ENCODE data around the gene IGLL1. TPM values are rescaled to one million over a fixed set of nuclear protein-coding genes. Genes with fewer than 3 reads are reported as not detected.
"Not testable (repeated sequence)": the region's sequence is repeated elsewhere in the genome, so short reads cannot be mapped to it uniquely, and the experiment has no call there.

The IGLL1 gene
- total and polyA plus RNA-seq, 7 experiments from 2014 or later = 0.72 TPM; not detected in 6

- Histone ChIP-seq H3K4me3 (ENCODE audit: low read length) (no peak overlapping the region), H3K4me1 (ENCODE audit: control insufficient read depth in 2 of 2, insufficient read depth in 2 of 2, low read length in 2 of 2) (no peaks in the 10 kb centered on the region), H3K27ac (ENCODE audit: low read depth, low read length) (no peak overlapping the region), H3K9me3 (ENCODE audit: control insufficient read depth in 2 of 3, low read length in 3 of 3) (peaks cover 0 to 9% (median 0%) of the 10 kb centered on the region in 3 experiments), H3K27me3 (ENCODE audit: control insufficient read depth in 2 of 2, insufficient read depth in 2 of 2, low read length in 2 of 2) (no peaks in the 10 kb centered on the region), H3K36me3 (ENCODE audit: control insufficient read depth in 2 of 3, insufficient read depth in 3 of 3, low read length in 3 of 3) (no peaks in the 10 kb centered on the region)
- peaks cover 0 to 8% (median 0%) of the 10 kb centered on the region in 5 donors for H3K27me3 Mint-ChIP-seq
- intact Hi-C loops (cut with micrococcal nuclease) = no loop called here
- CTCF ChIA-PET = no interaction called here
- H3K36me3 Mint-ChIP-seq = peaks cover 0 to 8% (median 0%) of the 10 kb centered on the region in 5 donors
- H3K4me3 Mint-ChIP-seq = no peak overlapping the region
- H3K9me3 Mint-ChIP-seq = peaks cover 0 to 19% (median 10%) of the 10 kb centered on the region in 11 donors
- H3K4me1 Mint-ChIP-seq = no peaks in the 10 kb centered on the region
- no peak overlapping the region for H3K27ac Mint-ChIP-seq
- DNase-seq = no peak
- ATAC-seq = no peak
- POLR2A ChIA-PET = no interaction called here
These were observed 28.7 kb downstream of the IGLL1 start for GRCh38 chr22:23551385-23551784.

GRCh38 chr22:23550049-23550650, 29.9 kb downstream of the IGLL1 start:
- Histone ChIP-seq H3K36me3 (ENCODE audit: control insufficient read depth in 2 of 3, insufficient read depth in 3 of 3, low read length in 3 of 3) (no peaks in the 10 kb centered on the region), H3K4me1 (ENCODE audit: control insufficient read depth in 2 of 2, insufficient read depth in 2 of 2, low read length in 2 of 2) (no peaks in the 10 kb centered on the region), H3K9me3 (ENCODE audit: control insufficient read depth in 2 of 3, low read length in 3 of 3) (peaks cover 0 to 9% (median 0%) of the 10 kb centered on the region in 3 experiments), H3K4me3 (ENCODE audit: low read length) (no peak overlapping the region), H3K27ac (ENCODE audit: low read depth, low read length) (no peak overlapping the region), H3K27me3 (ENCODE audit: control insufficient read depth in 2 of 2, insufficient read depth in 2 of 2, low read length in 2 of 2) (no peaks in the 10 kb centered on the region)
- H3K27me3 Mint-ChIP-seq = peaks cover 0 to 5% (median 0%) of the 10 kb centered on the region in 5 donors
- H3K4me1 Mint-ChIP-seq = no peaks in the 10 kb centered on the region
- peaks cover 0 to 22% (median 10%) of the 10 kb centered on the region in 11 donors for H3K9me3 Mint-ChIP-seq
- no peak overlapping the region for H3K4me3 Mint-ChIP-seq
- intact Hi-C loops (cut with micrococcal nuclease) = no loop called here
- H3K36me3 Mint-ChIP-seq = peaks cover 0 to 8% (median 0%) of the 10 kb centered on the region in 5 donors
- no peak overlapping the region for H3K27ac Mint-ChIP-seq
- CTCF ChIA-PET = no interaction called here
- ATAC-seq = no peak
- POLR2A ChIA-PET = no interaction called here
- no peak for DNase-seq

- Histone ChIP-seq H3K27ac (ENCODE audit: low read depth, low read length) (no peak overlapping the region), H3K36me3 (ENCODE audit: control insufficient read depth in 2 of 3, insufficient read depth in 3 of 3, low read length in 3 of 3) (no peaks in the 10 kb centered on the region), H3K4me3 (ENCODE audit: low read length) (no peak overlapping the region), H3K27me3 (ENCODE audit: control insufficient read depth in 2 of 2, insufficient read depth in 2 of 2, low read length in 2 of 2) (no peaks in the 10 kb centered on the region), H3K9me3 (ENCODE audit: control insufficient read depth in 2 of 3, low read length in 3 of 3) (peaks cover 0 to 9% (median 0%) of the 10 kb centered on the region in 3 experiments), H3K4me1 (ENCODE audit: control insufficient read depth in 2 of 2, insufficient read depth in 2 of 2, low read length in 2 of 2) (no peaks in the 10 kb centered on the region)
- peaks cover 0 to 8% (median 0%) of the 10 kb centered on the region in 5 donors for H3K36me3 Mint-ChIP-seq
- ChIA-PET POLR2A (no interaction called here), CTCF (no interaction called here)
- H3K27me3 Mint-ChIP-seq = no peaks in the 10 kb centered on the region
- DNase-seq (no peak), ATAC-seq (no peak)
- intact Hi-C loops (cut with micrococcal nuclease) = no loop called here
- H3K27ac Mint-ChIP-seq = no peak overlapping the region
- H3K4me1 Mint-ChIP-seq = no peaks in the 10 kb centered on the region
- peaks cover 0 to 22% (median 10%) of the 10 kb centered on the region in 11 donors for H3K9me3 Mint-ChIP-seq
- no peak overlapping the region for H3K4me3 Mint-ChIP-seq
These were observed 30.9 kb downstream of the IGLL1 start for GRCh38 chr22:23549198-23549595.

DNA sequence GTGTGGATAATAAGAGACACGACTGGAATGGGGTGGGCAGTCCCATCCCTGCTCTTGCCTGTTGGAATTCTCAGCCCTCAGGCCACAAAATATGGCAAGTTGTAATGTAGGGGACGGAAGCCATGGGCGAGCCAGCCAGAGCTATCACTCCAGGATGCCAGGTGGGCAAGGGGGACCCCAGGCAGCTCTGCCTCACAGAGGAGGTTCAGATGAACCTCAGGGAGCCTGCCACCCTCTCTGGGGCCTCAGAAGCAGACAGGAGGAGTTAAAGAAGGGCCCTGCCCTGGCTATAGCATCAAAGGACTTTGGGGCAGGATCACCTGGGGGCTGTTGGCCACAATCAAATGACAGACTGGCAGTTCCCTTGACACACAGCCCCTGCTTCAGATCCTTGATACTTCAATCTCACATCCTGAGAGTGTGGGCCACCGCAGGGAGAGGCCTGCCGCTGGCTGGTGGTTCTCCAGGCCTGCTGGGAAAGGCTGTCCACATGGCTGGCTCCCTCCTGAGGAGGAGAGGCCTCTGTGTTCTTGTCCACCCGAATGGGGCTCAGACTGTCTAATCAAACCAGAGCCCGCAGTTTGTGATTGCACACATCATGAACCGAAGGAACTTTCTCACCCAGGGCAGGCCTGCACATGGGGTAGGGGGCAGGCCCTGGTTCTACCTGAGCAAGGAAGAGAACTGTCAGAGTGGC, 31.4 kb downstream of the IGLL1 start:
- Histone ChIP-seq H3K27ac (ENCODE audit: low read depth, low read length) (no peak overlapping the region), H3K36me3 (ENCODE audit: control insufficient read depth in 2 of 3, insufficient read depth in 3 of 3, low read length in 3 of 3) (no peaks in the 10 kb centered on the region), H3K27me3 (ENCODE audit: control insufficient read depth in 2 of 2, insufficient read depth in 2 of 2, low read length in 2 of 2) (no peaks in the 10 kb centered on the region), H3K4me1 (ENCODE audit: control insufficient read depth in 2 of 2, insufficient read depth in 2 of 2, low read length in 2 of 2) (no peaks in the 10 kb centered on the region), H3K9me3 (ENCODE audit: control insufficient read depth in 2 of 3, low read length in 3 of 3) (peaks cover 0 to 9% (median 0%) of the 10 kb centered on the region in 3 experiments), H3K4me3 (ENCODE audit: low read length) (no peak overlapping the region)
- ATAC-seq = no peak
- H3K4me3 Mint-ChIP-seq = no peak overlapping the region
- POLR2A ChIA-PET = no interaction called here
- intact Hi-C loops (cut with micrococcal nuclease) = no loop called here
- peaks cover 0 to 3% (median 0%) of the 10 kb centered on the region in 5 donors for H3K27me3 Mint-ChIP-seq
- no peak for DNase-seq
- peaks cover 0 to 22% (median 10%) of the 10 kb centered on the region in 11 donors for H3K9me3 Mint-ChIP-seq
- peaks cover 0 to 8% (median 0%) of the 10 kb centered on the region in 5 donors for H3K36me3 Mint-ChIP-seq
- H3K4me1 Mint-ChIP-seq = no peaks in the 10 kb centered on the region
- CTCF ChIA-PET = no interaction called here
- no peak overlapping the region for H3K27ac Mint-ChIP-seq

GRCh38 chr22:23547818-23548500, 32.1 kb downstream of the IGLL1 start:
- intact Hi-C loops (cut with micrococcal nuclease) = no loop called here

GRCh38 chr22:23547382-23547781, 32.7 kb downstream of the IGLL1 start:
- H3K4me1 ChIP-seq (ENCODE audit: control insufficient read depth in 2 of 2, insufficient read depth in 2 of 2, low read length in 2 of 2); H3K4me1 Mint-ChIP-seq; H3K27me3 ChIP-seq (ENCODE audit: control insufficient read depth in 2 of 2, insufficient read depth in 2 of 2, low read length in 2 of 2); intact Hi-C loops (cut with micrococcal nuclease); CTCF ChIA-PET; ATAC-seq; H3K27me3 Mint-ChIP-seq; POLR2A ChIA-PET; H3K36me3 Mint-ChIP-seq; H3K36me3 ChIP-seq (ENCODE audit: control insufficient read depth in 2 of 3, insufficient read depth in 3 of 3, low read length in 3 of 3); H3K4me3 Mint-ChIP-seq; H3K9me3 ChIP-seq (ENCODE audit: control insufficient read depth in 2 of 3, low read length in 3 of 3); H3K27ac Mint-ChIP-seq; H3K4me3 ChIP-seq (ENCODE audit: low read length); H3K27ac ChIP-seq (ENCODE audit: low read depth, low read length); DNase-seq: not testable (repeated sequence)
- peaks cover 0 to 22% (median 10%) of the 10 kb centered on the region in 11 donors for H3K9me3 Mint-ChIP-seq

More at GRCh38 chr22:23547818-23548500, 32.1 kb downstream of the IGLL1 start:
- Mint-ChIP-seq H3K36me3 (peaks cover 0 to 8% (median 0%) of the 10 kb centered on the region in 5 donors), H3K27ac (peak overlapping the region in 1 of 9 donors; percentile 15), H3K27me3 (peaks cover 0 to 7% (median 0%) of the 10 kb centered on the region in 5 donors), H3K4me1 (no peaks in the 10 kb centered on the region), H3K9me3 (peaks cover 0 to 22% (median 10%) of the 10 kb centered on the region in 11 donors), H3K4me3 (no peak overlapping the region)
- H3K9me3 ChIP-seq (ENCODE audit: control insufficient read depth in 2 of 3, low read length in 3 of 3) = peaks cover 0 to 9% (median 0%) of the 10 kb centered on the region in 3 experiments
- POLR2A ChIA-PET = no interaction called here
- no peak for DNase-seq
- no peak overlapping the region for H3K4me3 ChIP-seq (ENCODE audit: low read length)
- CTCF ChIA-PET = no interaction called here
- no peak for ATAC-seq
- H3K27me3 ChIP-seq (ENCODE audit: control insufficient read depth in 2 of 2, insufficient read depth in 2 of 2, low read length in 2 of 2) = no peaks in the 10 kb centered on the region
- no peaks in the 10 kb centered on the region for H3K36me3 ChIP-seq (ENCODE audit: control insufficient read depth in 2 of 3, insufficient read depth in 3 of 3, low read length in 3 of 3)
- H3K27ac ChIP-seq (ENCODE audit: low read depth, low read length) = no peak overlapping the region
- H3K4me1 ChIP-seq (ENCODE audit: control insufficient read depth in 2 of 2, insufficient read depth in 2 of 2, low read length in 2 of 2) = no peaks in the 10 kb centered on the region
